HG03103 (cell line): ENCODE results near the gene DHRSX.
"Not testable (repeated sequence)": the region's sequence is repeated elsewhere in the genome, so short reads cannot be mapped to it uniquely, and the experiment has no call there.

Experiments used
- ATAC-seq: cut with Tn5 transposase; IDR thresholded peaks from one replicate; pipeline ENCODE4 v1.9.1; 2021; ENCODE audit warnings: low read depth; ENCODE audit not compliant: unreplicated experiment

DHRSX gene

DNA sequence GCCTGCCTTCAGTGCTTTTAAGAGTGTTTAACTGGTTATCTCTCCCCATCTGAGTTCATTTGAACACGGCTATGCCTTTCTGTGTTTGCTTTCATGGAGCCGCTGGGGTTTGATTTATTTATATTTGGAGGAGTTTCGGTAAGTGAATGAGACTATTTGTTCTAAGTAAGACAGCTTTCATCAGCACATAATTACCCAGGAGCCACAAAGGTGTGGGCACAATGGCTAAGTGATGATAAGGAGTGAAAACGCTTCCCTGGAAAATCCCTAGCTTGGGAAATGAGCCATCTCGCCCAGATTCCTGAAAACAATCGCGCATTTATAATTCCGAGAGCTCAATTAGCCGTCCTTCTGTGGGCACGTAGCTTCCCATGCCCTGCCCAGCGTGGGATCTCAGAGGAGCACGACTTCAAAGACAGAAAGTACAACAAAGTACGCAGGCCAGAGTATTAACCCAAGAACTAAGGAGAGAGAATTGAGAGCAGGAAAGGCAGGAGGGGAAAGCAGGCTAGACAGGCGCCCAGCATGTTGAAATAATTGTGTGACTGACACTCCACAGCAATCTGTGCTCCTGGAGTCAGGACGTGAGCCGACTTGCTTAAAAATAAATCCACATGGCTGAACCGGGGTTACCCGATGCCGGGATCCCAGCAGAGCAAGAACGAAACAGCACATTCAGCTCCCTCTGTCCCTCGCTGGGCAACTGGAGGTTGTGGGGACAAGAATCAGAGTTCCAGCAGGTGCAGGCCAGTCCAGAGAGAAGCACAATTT, 99.0 kb downstream of the DHRSX start:
- no peak for ATAC-seq

DNA sequence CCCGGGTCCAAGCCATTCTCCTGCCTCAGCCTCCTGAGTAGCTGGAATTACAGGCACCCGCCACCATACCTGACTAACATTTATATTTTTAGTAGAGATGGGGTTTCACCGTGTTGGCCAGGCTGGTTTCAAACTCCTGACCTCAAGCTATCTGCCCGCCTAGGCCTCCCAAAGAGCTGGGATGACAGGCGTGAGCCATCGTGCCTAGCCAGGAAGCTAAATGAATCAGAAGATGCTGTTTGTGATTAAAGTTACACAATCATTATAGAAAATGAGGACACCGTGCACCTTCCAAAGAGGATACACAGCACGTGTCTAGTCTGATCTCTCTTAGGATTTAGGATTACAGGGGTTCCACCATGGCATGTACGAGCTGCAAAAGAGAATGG, 99.6 kb downstream of the DHRSX start:
- ATAC-seq, result no peak

DNA sequence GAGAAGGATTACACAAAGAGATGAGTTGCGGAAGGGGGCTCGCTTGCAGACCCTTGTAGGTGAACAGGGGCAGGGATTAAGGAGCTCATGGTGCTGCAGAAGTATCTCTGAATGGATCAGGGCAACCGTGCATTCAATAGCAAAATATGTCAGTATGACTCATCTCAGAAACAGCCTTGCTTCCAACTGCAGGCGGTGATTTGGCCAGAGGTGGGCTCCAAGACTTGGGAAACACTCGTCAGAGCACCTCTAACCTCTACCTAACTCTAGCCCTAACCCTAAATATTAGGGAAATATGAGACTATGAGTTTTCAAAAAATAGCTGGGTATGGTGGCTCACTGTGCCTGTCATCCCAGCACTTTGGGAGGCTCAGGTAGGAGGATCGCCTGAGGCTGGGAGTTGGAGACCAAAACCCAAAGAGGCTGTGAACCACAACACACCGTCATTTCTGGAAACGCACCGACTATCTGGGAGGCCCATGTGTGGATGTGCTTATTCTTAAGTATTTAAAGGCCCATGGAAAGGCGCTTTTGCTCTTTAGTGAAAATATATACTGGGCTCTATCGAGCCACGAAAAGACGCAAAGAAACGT, 102.6 kb downstream of the DHRSX start:
- no peak for ATAC-seq

DNA sequence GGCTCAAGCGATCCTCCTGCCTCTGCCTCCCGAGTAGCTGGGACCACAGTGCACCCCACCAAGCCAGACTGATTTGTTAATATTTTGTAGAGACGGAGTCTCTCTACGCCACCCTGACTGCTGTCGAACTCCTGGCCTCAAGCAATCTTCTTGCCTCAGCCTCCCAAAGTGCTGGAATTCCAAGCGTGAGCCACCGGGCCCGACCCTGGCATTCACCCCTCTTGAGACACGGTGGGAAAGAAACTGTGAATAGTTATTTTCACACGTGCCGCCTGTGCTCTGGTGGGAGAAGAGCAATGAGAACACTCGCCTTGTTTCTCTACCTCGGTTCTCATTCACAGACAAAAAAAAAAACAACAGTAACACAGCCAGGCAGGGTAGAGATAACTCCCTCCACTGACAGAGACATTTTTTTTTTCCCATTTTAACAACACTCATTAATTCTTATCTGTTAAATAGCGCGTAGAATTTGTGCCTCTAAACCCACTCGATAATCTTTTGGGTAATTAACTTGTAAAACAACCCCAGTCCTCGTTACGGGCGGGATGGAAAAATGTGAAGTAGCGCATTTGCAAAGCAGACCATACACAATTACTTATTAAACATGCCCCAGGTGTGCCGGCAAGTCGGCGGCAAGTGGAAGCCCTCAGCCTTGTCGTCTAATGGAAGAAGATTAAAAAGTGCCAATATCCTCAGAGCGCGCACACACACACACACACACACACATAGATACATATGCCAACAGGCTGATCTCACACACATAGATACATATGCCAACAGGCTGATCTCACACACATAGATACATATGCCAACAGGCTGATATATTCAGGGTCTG, 103.3 kb downstream of the DHRSX start:
- no peak for ATAC-seq

DNA sequence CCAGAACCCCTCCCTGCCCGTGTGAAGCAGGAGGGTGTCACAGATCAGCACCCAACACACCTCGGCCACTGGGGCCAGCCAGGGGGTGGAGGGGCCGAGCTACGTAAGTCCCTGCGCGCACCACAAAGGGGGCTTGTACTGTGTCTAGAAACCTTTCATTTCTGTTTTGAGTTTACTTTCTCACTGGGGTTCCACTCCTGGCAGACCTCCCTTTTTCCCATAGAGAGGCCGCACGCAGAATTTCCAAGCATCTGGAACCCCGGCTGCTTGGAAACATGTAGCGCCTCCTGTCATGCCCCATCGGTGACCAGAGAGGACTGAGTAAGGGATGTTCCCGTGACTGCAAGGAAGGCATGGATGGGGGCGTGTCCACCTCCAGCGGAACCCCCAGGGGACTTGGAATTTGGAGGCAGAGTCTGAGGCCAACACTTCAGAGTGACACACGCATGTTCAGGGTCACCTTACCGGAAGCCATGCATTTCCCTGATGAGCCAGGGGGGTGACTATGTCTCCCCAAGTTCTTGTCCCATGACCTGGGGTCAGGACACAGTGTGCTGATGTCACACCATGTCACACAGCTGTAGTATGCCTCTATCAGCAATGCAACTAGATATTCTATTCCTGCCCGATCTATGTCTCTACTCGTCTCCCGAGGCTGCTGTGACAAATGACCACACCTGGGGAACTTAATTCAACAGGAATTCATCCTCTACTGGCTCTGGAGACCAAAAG, 105.3 kb downstream of the DHRSX start:
- ATAC-seq, result no peak

DNA sequence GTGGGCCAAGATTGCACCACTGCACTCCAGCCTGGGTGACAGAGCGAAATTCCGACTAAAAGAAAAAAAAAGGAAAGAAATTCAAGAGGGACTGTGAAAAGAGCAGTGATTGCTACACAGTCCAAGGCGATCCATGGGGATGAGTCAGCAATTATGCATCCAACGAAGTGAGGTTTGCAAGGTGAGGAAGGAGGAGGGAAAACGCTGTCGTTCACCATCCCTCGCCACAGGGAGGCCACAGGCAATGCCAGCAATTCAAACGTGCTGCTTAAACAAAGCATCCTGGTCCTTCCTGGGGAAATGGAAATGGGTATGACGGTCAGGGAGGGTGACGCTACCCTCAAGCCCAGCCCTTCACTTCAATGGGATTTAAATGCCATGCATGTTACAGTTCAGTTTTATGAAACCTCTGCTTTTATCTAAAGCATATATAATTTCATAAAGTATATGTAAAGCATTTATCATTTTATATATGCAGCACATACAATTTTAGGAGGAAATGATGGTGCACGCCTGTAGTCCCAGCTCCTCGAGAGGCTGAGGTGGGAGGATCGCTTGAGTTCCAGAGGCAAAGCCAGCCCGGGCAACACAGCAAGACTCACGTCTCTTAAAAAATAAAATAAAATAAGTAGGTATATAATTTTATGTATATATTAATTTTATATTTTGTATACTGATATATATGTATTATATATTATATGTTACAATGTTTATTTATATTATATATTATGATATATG, 108.7 kb downstream of the DHRSX start:
- no peak for ATAC-seq

DNA sequence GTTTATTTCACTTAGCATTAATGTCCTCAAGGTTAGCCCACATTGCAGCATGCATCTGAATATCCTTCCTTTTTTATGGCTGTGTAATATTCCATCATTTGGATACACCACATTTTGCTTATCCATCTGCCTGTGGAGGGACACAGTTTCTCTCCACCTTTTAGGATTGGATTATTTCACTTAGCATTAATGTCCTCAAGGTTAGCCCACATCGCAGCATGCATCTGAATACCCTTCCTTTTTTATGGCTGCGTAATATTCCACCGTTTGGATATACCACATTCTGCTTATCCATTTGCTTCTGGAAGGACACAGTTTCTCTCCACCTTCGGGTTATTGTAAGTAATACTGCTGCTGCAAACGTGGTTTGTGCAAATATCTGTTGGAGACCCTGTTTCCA, 110.0 kb downstream of the DHRSX start:
- ATAC-seq, result no peak

DNA sequence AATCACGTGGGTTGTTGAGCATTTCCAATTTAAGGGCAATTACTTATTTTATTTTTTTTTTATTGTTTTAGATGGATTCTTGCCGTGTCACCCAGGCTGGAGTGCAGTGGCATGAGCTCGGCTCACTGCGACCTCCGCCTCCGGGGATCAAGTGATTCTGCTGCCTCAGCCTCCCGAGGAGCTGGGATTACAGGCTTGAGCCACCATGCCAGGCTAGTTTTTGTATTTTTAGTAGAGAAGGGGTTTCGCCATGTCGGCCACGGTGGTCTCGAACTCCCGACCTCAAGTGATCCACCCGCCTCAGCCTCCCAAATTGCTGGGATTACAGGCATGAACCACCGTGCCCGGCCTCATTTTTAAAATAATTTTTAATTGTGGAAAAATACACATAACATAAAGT, 111.0 kb downstream of the DHRSX start:
- not testable (repeated sequence) for ATAC-seq

DNA sequence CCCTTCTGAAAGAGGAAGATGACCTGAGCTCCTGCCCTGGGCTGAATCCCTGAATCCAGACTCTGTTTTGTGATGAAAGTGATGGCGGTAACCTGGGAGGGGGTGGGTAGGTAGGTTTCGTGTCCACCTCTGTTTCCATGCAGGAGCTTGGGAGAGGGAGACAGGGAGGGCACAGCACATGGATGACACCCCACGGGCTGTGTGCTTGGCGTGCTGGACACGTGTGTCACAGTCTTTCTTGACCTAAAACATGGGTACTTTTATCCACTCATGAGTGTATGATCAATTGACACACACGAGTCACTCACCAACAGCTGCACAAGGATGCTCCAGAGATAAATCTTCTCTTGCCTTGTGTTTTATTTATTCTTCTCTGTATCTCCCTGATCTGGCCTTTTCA, 111.5 kb downstream of the DHRSX start:
- no peak for ATAC-seq

DNA sequence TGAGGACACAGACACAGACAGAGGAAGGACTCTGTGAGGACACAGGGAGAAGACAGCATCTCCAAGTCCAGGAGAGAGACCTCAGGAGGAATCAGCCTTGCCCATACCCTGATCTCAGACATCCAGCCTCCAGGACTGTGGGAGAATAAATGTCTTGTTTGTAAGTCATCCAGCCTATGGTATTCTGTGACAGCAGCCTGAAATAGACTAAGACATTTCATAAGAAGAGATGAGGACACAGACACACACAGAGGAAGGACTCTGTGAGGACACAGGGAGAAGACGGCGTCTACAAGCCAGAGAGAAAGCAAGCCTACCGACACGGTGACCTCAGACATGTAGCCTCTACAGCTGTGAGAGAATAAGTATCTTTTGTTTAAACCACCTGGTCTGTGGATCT, 112.1 kb downstream of the DHRSX start:
- ATAC-seq, result no peak

DNA sequence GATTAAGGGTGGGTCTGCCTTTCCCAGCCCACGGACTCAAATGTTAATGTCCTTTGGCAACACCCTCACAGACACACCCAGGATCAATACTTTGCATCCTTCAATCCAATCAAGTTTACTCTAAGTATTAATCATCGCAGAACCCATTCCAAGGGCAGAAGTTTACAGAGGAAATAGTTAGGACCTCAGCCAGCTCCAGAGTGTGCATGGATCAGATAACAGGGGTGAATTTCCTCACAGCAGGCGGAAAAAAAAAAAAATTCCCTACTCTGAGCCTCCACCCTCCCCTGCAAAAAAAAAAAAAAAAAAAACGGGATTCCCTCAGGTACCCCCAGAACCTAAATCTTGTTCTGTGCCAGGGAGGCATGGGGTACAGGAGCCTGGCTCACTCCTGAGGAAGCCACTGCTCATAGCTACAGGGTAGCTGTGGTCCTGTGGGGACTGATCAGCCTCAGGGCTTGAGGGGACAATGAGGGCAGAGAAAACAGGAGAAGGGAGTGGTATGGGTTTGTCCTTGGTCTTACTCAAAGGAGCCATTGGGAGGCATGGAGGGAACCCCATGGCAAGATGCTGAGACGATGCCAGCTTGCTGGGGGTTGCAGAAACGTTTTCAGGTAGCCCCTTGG, 113.0 kb downstream of the DHRSX start:
- no peak for ATAC-seq

DNA sequence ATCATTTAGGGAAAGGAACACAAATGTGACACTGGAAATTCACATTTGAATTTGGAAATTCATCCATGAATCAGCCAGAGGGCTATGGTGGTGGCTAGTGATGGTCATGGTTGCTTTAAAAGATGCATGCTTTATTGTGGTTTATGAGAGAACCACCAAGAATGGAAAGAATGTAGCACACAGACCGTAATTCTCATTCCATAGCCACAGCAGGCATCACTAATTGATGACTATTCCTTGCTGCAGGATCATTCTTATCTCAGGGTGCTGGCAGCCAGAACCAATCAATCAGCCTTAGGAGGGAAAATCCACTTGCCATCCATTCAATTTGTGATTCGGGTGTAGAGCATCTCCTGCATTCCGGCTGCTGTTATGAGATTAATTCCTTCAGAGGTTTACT, 115.6 kb downstream of the DHRSX start:
- ATAC-seq, result no peak

DNA sequence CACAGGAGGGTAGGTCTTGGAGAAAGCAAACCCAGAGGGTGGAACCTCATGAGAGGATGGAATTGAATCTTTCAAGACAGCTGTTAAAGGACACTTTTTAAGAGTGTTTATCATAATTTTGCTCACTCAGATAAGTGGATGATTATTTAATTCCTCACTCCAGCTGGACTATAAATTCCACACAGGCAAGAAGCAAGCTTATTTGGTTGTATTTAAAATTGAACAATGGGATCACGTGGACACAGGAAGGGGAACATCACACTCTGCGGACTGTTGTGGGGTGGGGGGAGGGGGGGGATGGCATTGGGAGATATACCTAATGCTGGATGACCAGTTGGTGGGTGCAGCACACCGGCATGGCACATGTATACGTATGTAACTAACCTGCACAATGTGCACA, 116.3 kb downstream of the DHRSX start:
- no peak for ATAC-seq

DNA sequence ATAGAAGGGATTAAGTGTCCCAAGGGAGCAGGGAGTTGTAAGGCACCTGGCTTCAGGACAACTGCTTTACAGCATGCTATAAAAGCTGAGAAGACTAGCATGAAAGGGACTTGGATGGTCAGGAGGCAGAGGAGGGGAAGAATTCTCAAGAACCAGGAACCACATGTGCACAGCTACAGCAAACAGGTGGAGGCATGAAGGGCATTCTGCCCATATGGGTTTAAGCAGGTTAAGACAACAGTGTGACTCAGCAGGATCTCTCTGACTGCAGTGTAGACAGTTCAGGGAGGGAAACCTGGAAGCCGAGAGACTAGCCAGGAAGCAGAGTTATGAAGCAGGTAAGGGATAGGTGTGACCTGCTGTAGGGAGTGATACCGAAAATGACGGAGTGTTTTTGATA, 117.0 kb downstream of the DHRSX start:
- ATAC-seq, result no peak

DNA sequence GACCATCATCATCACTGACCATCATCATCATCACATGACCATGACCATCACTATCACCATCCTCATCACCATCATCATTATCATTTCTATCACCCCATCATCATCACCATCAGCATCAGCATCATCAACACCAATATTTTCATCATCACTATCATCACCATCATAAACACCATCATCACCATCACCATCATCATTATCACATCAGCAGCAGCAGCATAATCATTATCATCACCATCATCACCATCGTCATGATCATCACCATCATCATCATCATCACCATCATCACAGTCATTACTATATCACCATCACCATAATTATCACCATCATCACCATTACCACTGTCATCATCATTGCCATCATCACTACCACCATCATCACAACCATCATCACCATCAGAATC, 117.6 kb downstream of the DHRSX start:
- ATAC-seq, result no peak

DNA sequence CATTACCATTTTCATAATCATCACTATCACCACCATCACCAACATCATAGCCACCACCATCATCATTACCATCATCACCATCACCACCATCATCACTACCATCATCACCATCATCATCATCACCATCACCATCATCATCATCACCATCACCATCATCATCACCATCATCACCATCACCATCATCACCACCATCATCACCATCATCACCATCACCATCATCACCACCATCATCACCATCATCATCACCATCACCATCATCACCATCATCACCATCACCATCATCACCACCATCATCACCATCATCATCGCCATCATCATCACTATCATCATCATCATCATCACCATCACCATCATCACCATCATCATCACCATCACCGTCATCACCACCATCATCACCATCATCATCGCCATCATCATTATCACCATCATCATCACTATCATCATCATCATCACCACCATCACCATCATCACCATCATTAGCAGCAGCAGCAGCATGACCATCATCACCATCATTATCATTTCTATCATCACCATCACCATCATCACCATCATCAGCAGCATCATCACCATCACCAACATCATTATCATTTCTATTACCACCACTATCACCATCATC, 118.2 kb downstream of the DHRSX start:
- not testable (repeated sequence) for ATAC-seq

DNA sequence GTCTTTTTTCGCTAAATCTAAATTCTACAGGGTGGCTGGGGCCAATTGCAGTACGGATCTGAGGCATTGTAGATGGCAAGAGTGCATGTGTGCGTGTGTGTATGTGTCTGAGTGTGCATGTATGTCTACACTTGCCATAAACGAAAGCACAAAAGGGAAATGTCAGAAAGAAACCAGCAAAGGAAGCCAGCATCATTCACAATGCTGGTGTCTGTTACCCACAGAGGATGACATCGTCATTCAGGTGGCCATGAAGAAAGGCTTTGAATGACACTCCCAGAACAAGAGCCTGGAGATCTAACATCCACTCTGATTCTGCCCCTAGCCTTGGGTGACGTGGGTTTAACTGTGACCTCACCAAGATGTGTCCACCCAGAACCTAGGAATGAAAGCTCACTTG, 124.6 kb downstream of the DHRSX start:
- ATAC-seq, result no peak

DNA sequence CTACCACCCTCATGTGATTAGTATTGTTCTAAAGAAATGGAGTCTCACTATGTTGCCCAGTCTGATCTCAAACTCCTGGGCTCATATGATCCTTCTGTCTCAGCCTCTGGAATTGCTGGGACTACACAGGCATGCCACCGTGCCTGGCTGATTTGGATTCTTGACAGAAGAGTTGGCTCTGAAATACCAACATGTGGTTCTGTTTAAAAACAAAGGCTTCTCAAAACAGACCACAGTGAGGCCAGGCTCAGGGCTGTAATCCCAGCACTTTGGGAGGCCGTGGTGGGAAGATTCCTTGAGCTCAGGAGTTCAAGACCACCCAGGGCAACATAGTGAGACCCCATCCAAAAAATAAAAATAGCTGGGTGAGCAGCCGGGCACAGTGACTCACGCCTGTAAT, 126.7 kb downstream of the DHRSX start:
- ATAC-seq, result no peak

DNA sequence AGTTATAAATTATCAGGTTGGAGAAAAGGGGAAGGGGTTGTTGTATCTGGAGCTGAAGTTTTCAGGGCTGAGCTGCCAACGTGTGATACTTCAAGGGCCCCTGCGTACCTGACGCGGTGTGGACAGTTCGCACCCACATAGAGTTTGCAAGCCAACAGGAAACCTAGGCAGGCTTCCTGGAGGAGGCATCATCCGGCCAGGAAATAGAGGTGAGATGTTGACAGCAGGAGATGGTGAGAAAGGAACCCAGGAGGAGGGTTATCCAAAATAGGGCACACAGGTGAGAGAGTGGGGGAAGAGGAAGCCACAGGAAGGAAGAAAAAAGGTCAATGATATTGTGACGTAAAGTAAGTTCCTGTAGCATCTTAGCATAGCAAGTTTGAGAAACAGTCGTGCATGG, 127.2 kb downstream of the DHRSX start:
- ATAC-seq, result no peak
